Embryonic facial prominence (tissue), 1 donor: Measurements from ENCODE around the gene LRRC74A.

ENCODE experiments used
- DNase-seq: peaks from one replicate; pipeline ENCODE4 v3.0.0-alpha.2; 2016; ENCODE audit errors: extremely low spot score

Gene LRRC74A

GRCh38 chr14:76826122-76826521 lies at the start of gene LRRC74A:
TSS of gene LRRC74A (plus strand) at chr14:76826408. CDS start at chr14:76826698, 290 bp downstream.
- DNase-seq = no peak

GRCh38 chr14:76776428-76777251 lies 49.6 kb upstream of the LRRC74A start:
- no peak for DNase-seq

- no peak for DNase-seq
Measured at GRCh38 chr14:76777721-76778120, 48.5 kb upstream of the LRRC74A start.

GRCh38 chr14:76778546-76779215 lies 47.5 kb upstream of the LRRC74A start:
- DNase-seq = no peak

- no peak for DNase-seq
Measured at GRCh38 chr14:76779221-76780057, 46.8 kb upstream of the LRRC74A start.

GRCh38 chr14:76780058-76780345 lies 46.2 kb upstream of the LRRC74A start:
- DNase-seq = no peak

GRCh38 chr14:76780360-76780759 lies 45.8 kb upstream of the LRRC74A start:
- no peak for DNase-seq

GRCh38 chr14:76780875-76781647 lies 45.1 kb upstream of the LRRC74A start:
- no peak for DNase-seq

GRCh38 chr14:76781648-76782051 lies 44.6 kb upstream of the LRRC74A start:
- DNase-seq = no peak

GRCh38 chr14:76782115-76782884 lies 43.9 kb upstream of the LRRC74A start:
- DNase-seq = no peak

GRCh38 chr14:76782885-76783566 lies 43.2 kb upstream of the LRRC74A start:
- DNase-seq = no peak

GRCh38 chr14:76784266-76784874 lies 41.8 kb upstream of the LRRC74A start:
- no peak for DNase-seq

GRCh38 chr14:76784881-76785280 lies 41.3 kb upstream of the LRRC74A start:
- no peak for DNase-seq

- DNase-seq = no peak
Measured at GRCh38 chr14:76786601-76787000, 39.6 kb upstream of the LRRC74A start.

- no peak for DNase-seq
Measured at GRCh38 chr14:76792422-76792821, 33.8 kb upstream of the LRRC74A start.

- no peak for DNase-seq
Measured at GRCh38 chr14:76793324-76793723, 32.9 kb upstream of the LRRC74A start.

- DNase-seq = no peak
Measured at GRCh38 chr14:76793956-76794355, 32.3 kb upstream of the LRRC74A start.

- DNase-seq = no peak
Measured at GRCh38 chr14:76806446-76806845, 19.8 kb upstream of the LRRC74A start.

- DNase-seq = no peak
Measured at GRCh38 chr14:76808011-76808410, 18.2 kb upstream of the LRRC74A start.

- DNase-seq = no peak
Measured at GRCh38 chr14:76808990-76809389, 17.2 kb upstream of the LRRC74A start.
